GM18858 (cell line): ENCODE data around the gene PSMA8.
A peak's percentile ranks its signal among the peaks of the same experiment; 100 is the strongest.
"Not testable (repeated sequence)": the region's sequence is repeated elsewhere in the genome, so short reads cannot be mapped to it uniquely, and the experiment has no call there.

Source experiments
- ATAC-seq: cut with Tn5 transposase; IDR thresholded peaks from one replicate; pipeline ENCODE4 v1.9.1; 2021; ENCODE audit not compliant: unreplicated experiment

PSMA8 gene

DNA sequence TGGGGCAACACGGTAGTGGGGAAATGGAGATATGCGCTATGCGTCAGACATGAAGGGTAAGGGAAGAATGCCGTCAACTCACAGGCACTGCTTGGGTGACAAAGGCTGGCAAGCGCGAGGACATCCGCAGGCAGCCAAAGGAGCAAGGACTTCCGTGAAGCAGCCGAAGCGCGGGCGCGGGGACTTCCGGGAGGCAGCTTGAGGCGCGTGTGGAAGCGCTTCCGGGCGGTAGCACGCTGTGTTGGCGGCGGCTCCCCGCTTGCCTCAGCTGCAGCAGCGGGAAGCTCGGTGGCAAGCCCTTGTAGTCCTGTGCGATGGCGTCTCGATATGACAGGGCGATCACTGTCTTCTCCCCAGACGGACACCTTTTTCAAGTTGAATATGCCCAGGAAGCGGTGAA lies at the start of gene PSMA8:
Gene PSMA8 (plus strand): TSS at position 218 of the 400 bp plus-strand sequence. CDS start 97 bp downstream, at position 315.
- ATAC-seq = no peak

DNA sequence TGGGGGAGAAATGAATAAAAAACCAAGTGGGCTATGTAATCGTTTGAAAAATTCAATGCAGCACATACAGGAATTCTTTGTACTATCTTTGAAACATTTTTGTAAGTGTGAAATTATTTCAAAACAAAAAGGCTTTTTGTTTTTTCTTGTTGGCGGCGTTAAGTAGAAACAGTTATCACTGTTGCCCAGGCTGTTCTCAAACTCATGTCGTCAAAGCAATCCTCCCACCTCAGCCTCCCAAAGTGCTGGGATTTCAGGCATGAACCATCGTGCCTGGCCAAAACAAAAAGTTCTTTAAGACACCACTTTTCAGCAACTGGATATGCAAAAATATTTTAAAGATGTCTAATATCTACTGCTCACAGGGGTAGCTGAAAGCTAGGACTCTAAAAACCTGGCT lies 48.6 kb upstream of the PSMA8 start:
- no peak for ATAC-seq

DNA sequence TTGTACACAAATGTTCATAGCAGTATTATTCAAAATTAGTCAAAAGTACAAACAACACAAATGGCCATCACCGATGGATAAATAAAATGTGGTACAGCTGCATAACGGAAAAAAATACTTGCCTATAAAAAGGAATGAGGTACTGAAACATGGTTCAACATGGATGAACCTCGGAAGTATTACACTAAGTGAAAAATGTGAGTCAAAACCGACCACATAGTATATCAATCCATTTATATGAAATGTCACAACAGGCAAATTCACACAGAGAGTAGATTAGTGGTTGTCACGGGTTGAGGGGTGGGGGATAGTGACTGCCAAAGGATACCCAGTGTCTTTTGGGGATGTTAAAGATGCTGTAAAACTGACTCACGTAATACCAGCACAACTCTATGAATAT lies 46.7 kb upstream of the PSMA8 start:
- ATAC-seq = no peak

- ATAC-seq = no peak
These were observed 45.2 kb upstream of the PSMA8 start for GRCh38 chr18:26088487-26088886.

GRCh38 chr18:26089293-26090129 lies 44.2 kb upstream of the PSMA8 start:
- peak; percentile 10 for ATAC-seq

DNA sequence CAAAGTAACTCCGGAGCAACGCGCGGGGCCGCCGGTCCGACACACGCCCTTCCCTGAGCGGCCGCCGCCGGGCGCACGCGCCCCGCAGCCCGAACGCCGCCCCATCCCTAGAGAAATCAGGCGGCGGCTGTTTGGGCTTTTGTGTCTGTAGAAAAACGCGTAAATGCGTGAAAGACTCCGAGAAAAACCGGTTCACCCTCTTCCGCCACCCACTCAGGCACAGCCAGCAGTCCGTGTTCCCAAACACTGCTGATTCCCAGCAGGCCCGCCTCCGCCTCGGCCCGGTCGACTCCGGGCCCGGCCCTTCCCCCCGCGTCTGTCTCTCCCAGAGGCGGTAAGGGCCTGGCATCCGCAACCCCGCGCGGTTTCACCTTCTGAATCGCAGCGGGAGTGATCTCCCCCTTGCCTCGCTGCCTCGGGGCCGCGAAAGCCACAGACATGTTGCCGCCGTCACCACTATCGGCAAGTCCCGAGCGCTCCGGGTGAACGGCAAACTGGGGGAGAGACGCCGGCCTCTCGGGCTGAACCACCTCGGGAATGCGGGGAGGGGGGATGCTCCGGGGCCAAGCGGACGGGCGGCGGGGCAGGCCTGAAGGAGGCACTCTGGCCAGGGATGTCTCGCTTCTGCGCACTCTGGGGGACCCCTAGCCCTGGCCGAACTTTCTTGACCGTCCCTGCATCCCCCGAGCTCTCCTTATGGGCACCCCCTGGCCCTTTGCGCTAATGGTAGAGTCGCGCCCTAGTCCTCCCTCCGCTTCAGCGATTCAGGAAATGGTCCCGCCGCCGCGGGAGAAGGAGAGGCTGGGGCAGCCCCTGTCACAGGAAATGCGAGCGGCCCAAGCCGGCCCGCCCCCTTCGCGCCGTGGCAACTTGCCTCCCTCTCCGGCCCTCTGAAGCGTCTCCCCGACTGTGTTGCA lies 43.3 kb upstream of the PSMA8 start, which contains the start of gene SS18:
Gene SS18 (minus strand): TSS at position 484 of the 917 bp plus-strand sequence. CDS start 44 bp downstream, at position 440.
- peak; percentile 52 for ATAC-seq

DNA sequence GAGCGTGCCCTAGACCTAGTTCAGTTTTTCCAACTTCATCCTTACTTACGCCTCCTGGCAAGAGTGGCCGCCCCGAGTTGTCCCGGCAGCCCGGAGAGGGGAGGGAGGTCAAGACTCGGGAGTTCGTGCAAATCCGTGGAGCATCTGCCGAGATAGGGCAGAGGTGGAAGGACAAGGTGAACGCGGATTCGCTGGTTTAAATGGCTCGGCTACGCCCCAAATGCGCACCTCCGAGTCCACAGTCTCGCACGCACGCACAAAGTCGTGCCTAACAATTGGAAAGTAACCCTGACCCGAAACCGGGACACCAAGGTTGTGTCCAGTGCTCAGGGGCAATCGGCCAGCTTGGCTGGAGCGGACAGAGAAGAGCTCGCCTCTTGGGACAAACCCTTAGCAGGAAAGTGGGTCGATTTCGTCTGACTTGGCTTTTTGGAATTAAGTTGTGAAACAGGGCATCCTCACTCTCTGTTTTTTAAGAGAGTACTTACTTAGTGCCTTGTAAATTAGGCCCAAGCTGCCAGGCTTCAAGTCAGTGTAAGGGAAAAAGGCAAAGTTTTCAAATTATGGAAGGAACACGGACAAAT lies 42.5 kb upstream of the PSMA8 start:
- peak; percentile 34 for ATAC-seq

DNA sequence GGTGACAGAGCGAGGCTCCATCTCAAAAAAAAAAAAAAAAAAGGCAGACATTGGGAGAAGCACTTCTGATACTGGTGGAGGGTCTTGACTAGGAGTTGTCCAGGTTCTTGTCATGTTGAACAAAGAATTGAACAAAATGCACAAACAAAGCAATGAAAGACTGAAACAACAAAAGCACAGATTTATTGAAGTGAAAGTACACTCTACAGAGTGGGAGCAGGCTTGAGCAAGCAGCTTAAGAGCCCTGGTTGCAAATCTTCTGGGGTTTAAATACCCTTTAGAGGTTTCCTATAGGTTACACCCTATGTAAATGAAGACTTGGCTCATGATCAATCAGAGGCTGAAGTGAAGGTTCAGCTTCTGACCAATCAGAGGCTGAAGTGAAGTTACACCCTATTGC lies 36.8 kb upstream of the PSMA8 start:
- no peak for ATAC-seq

DNA sequence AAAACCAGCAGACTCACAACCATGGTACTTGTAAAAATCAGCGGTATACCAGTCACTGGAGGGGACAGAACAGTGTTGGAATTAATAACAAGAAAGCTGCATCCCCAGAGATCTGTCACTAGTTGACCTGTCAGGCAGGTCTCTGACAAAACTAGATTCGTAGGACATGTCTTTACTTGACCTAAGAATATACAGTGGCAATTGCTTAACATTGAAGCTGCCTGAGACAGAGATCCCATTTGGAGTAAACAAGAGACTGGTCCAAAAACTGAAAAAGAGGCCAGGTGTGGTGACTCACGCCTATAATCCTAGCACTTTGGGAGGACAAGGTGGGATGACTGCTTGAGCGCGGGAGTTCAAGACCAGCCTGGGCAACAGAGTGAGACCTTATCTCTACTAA lies 36.1 kb upstream of the PSMA8 start:
- ATAC-seq = no peak

GRCh38 chr18:26103579-26103978 lies 30.1 kb upstream of the PSMA8 start:
- ATAC-seq = no peak

DNA sequence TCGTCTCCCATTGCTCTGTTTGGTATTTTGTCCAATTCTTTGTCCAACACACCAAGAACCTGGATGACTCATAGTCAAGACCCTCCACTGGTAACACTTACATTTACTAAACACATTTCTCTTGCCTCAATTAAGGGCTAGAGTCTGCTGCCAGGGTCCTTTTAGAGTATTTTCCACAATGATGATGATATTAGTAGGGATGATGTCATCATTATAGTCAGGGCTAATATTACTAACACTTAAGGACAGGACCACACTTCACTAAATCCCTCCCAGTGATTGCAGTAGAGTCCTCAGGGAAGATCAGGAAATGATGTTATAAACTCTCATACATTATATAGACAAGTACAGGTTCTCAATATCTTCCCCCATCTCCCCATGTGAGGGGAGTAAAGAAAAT lies 29.6 kb upstream of the PSMA8 start:
- ATAC-seq = no peak

- no peak for ATAC-seq
These were observed 14.4 kb upstream of the PSMA8 start for GRCh38 chr18:26119246-26119645.

- ATAC-seq = no peak
These were observed 12.2 kb upstream of the PSMA8 start for GRCh38 chr18:26121476-26121875.

- ATAC-seq = not testable (repeated sequence)
These were observed 11.7 kb upstream of the PSMA8 start for GRCh38 chr18:26121994-26122393.

DNA sequence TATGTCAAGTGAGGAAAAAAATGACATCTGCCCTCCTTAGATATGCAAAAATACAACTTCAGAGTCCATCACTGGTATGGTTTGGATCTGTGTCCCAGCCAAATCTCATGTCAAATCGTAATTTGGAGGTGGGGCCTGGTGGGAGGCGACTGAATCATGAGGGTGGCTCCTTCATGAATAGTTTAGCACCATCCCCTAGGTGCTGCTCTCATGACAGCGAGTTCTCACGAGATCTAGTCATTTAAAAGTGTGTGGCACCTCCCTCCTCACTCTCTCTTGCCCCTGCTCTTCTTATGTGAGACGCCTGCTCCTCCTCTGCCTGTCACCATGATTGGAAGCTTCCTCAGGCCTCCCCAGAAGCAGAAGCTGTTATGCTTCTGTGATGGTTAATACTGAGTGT lies 5.9 kb upstream of the PSMA8 start:
- ATAC-seq = no peak

GRCh38 chr18:26128192-26128591 lies 5.5 kb upstream of the PSMA8 start:
- not testable (repeated sequence) for ATAC-seq

DNA sequence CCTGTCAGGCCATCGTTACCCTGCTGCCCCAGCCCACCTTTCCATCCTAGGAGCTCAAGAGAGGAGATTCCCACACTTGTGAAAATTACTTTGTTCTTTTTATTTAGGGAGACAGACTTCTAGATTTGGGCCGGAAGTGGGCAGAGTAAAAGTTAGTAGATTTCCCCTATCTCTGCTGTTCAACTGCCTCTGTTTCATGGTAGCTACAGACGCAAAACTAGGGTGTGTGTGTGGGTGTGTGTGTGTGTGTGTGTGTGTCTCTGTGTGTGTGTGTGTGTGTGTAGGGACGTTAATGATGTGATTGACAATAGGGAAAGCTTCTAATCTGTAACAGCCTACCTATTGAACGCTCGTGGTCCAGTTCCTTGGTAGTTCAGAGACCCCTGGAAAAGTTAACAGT lies 438 bp downstream of the PSMA8 start:
- no peak for ATAC-seq

DNA sequence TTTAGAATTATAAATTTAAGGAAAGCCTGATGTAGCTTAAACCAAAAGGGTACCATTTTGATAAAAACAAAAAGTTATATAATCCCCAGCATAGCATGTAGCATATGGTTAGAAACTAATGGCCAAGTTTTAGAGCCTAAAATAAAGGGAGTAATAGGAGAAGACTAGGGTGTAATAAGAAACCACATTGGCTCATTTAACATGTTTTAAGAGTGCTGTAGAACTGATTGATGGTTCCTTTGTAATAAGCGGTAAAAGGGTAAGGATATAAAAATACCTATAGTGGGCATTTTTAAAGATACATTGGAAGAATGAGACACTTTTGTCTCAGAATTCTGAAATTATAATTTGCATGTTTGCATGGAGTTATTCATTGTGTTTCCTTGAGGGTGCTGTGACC lies 1.9 kb downstream of the PSMA8 start:
- no peak for ATAC-seq

GRCh38 chr18:26157326-26157725 lies 23.7 kb downstream of the PSMA8 start:
- no peak for ATAC-seq

- no peak for ATAC-seq
These were observed 25.7 kb downstream of the PSMA8 start for GRCh38 chr18:26159353-26159752.

DNA sequence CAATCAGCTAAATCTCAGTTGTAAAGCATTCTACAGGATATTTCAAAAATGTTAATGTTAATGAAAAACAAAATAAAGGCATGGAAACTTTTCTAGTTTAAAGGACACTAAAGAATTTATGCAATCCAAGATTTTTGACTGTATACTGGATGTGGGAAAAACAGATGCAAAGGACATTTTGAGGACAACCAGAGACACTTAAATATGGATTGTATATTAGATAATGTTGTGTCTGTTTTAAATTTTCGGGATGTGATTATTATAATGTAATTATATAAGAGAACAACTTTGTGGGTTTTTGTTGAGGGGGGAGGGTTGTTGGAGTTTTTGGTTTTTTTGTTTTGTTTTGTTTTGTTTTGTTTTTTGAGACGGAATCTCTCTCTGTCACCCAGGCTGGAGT lies 30.9 kb downstream of the PSMA8 start:
- no peak for ATAC-seq
